Bronchial epithelial cell (primary cell): ENCODE data around the gene DHPS. TPM values are rescaled to one million over a fixed set of nuclear protein-coding genes. Genes with fewer than 3 reads are reported as not detected.
A peak's percentile ranks its signal among the peaks of the same experiment; 100 is the strongest.

Experiments
- DNase-seq: peaks from one replicate; pipeline ENCODE4 v3.0.0-alpha.2; 2010; ENCODE audit warnings: low read depth
- FAIRE-seq: peaks from 2 replicates; lab custom pipeline; 2011; peaks lifted over from hg19 to GRCh38; lab: Jason Lieb, UNC
- H3K27me3 ChIP-seq: 2 replicates; pipeline ENCODE4 v1.5.1; 2011; ENCODE audit warnings: low read length; ENCODE audit not compliant: control insufficient read depth, insufficient read depth
- H3K36me3 ChIP-seq: 2 replicates; pipeline ENCODE4 v1.5.1; 2011; ENCODE audit warnings: low read length; ENCODE audit not compliant: control insufficient read depth, insufficient read depth
- H3K4me3 ChIP-seq: 2 replicates; pipeline ENCODE4 v1.5.1; 2011; ENCODE audit warnings: mild to moderate bottlenecking, low read depth, low read length, control low read depth
- total RNA-seq: library from RNA; depleted of rRNA; stranded (reverse); fragments of >200 nt; gene quantifications from 2 replicates; pipeline ENCODE4 v1.2.1, GENCODE V29; 2014
- TF ChIP-seq, protein P1 (sequence below): IDR thresholded peaks from 2 replicates; pipeline ENCODE4 v1.5.1; 2011; ENCODE audit warnings: mild to moderate bottlenecking, moderate library complexity, low read length, control low read depth, inconsistent platforms; ENCODE audit not compliant: insufficient read depth, severe bottlenecking

DHPS gene
- total RNA-seq, 1 donor from 2014 or later: 94.5 TPM

DNA sequence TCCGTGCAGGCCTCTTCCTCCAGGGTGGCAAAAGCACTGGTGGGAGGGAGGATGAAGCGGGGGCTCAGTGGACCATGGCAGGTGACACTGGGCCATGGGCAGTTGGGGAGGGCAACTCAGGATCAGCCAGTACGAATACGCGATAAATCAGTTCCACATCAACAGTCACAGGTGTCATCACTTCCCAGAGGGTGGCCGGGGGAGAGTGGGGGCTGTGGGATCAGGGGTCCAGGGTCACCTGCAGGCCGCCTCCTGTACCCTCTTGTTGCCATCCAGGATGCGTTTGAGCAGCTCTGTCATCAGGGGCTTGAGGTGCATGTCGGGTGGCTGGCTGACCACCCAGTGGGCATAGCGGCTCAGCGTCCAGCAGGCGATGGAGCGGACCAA lies 24.6 kb upstream of the DHPS start:
- no peaks in the 10 kb centered on the region for H3K27me3 ChIP-seq
- peaks cover 42% of the 10 kb centered on the region for H3K36me3 ChIP-seq
- DNase-seq: no peak
- FAIRE-seq: no peak
- TF ChIP-seq, protein P1, sequence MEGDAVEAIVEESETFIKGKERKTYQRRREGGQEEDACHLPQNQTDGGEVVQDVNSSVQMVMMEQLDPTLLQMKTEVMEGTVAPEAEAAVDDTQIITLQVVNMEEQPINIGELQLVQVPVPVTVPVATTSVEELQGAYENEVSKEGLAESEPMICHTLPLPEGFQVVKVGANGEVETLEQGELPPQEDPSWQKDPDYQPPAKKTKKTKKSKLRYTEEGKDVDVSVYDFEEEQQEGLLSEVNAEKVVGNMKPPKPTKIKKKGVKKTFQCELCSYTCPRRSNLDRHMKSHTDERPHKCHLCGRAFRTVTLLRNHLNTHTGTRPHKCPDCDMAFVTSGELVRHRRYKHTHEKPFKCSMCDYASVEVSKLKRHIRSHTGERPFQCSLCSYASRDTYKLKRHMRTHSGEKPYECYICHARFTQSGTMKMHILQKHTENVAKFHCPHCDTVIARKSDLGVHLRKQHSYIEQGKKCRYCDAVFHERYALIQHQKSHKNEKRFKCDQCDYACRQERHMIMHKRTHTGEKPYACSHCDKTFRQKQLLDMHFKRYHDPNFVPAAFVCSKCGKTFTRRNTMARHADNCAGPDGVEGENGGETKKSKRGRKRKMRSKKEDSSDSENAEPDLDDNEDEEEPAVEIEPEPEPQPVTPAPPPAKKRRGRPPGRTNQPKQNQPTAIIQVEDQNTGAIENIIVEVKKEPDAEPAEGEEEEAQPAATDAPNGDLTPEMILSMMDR: no peak
- no peak overlapping the region for H3K4me3 ChIP-seq

DNA sequence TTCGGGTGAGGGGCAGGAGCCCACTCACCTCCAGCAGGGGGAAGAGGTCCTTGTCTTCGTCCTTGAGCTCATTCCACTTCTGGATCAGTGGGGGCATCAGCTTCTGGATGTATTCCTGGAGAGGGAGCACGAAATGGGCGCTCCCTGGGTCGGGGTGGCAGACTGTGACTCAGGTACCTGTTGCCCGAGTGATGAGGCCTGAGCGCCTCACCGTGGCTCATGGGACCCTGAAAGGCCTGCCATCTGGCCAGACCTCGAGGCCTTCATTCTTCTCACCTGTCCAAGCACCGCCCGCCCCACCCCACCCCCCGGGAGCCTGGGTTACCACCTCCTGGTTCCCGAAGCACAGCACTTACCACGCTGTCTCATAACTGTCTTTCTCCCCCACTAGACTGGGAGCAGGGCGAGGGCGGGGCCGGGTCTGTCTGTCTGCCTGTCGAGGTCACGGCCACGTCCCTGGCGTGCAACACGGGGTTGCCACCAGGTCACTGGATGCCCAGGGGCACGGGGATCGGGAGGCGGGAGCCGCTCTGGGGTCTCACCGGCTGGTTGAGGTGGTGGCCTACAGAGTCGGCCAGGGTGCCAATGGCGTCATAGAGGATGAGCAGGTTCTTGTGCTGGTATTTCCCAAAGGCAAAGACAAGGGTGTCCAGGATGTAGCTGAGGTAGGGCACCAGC lies 24.1 kb upstream of the DHPS start:
- TF ChIP-seq, protein P1: no peak
- Histone ChIP-seq H3K27me3 (no peaks in the 10 kb centered on the region), H3K36me3 (peaks cover 43% of the 10 kb centered on the region), H3K4me3 (no peak overlapping the region)
- no peak for DNase-seq
- FAIRE-seq: no peak

DNA sequence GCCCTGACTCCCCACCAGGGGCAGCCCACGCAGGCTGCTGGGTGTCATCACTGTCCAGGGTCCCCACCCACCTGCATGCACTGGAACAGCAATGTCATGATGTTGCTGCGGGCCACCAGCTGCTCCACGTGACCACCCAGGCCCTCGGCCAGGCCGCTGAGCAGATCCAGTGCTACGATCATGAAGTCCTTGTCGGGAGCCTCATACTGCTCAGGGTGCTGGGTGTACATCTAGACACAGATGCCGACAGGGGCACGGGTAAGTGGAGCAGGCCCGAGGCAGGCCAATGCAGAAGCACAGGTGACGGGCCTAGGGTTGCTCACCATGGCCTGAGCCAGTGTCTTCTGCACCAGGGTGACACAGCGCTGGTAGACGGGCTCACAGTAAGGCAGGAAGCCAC lies 23.5 kb upstream of the DHPS start:
- peaks cover 40% of the 10 kb centered on the region for H3K36me3 ChIP-seq
- TF ChIP-seq, protein P1: no peak
- FAIRE-seq (no peak), DNase-seq (no peak)
- H3K4me3 ChIP-seq: no peak overlapping the region
- H3K27me3 ChIP-seq: no peaks in the 10 kb centered on the region

DNA sequence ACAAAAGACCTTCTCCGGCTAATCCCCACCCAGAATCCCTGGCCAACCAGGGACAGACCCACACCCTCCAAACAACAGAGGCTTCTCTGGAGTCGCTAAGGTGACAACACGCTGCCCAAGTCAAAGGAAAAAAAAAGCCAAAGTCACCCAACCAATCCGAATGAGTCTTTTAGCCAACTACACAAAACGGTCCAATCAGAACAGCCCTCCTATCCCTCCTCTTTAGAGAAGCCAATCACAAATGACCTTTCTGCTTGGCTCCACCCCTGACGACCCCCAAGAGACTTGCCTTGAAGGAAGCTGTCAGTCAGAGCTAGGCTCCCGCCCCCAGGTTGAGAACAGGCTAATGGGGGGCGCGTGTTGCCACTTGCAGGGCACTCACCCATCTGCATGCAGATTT lies 21.4 kb upstream of the DHPS start:
- H3K36me3 ChIP-seq: peaks cover 37% of the 10 kb centered on the region
- no peak for DNase-seq
- no peaks in the 10 kb centered on the region for H3K27me3 ChIP-seq
- TF ChIP-seq, protein P1: no peak
- no peak overlapping the region for H3K4me3 ChIP-seq
- peak; percentile 70 for FAIRE-seq

DNA sequence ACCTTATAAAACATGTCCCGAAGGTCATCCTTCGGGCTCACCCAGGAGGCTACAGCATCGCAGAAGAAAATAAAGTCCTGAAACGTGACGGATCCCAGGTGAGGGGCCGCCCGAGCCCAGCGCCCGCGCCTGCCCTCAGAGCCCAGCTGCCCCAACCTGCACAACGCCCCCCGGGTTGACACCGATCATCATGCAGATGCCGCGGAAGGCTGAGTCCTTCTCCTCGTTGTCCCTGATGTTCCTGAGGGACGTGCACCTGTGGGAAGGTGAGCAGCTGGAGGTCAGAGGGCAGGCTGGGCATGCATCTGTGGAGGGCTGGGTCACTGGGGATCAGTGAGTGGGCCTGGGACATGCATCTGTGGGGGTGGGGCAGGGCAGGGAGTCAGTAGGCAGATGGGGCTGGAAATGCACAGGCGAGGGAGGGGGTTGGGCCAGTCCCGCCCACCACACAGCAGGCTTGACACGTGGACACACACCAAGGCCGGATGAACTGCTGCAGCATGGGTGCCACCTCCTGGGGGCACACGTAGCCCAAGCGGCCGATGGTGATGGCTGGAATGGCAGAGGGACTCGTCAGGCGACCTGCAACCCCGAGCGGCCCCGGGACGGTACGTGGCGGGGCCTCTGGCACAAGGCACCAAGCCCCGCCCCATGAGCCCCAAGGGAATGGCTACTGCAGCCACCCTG lies 20.1 kb upstream of the DHPS start:
- peaks cover 37% of the 10 kb centered on the region for H3K36me3 ChIP-seq

More for the DNA sequence above, 20.1 kb upstream of the DHPS start:
- FAIRE-seq (no peak), DNase-seq (no peak)
- Histone ChIP-seq H3K27me3 (no peaks in the 10 kb centered on the region), H3K4me3 (no peak overlapping the region)
- TF ChIP-seq, protein P1: no peak
